Sigmoid colon (tissue), 7 donors: ENCODE data around the gene RBM33. TPM values are rescaled to one million over a fixed set of nuclear protein-coding genes. Genes with fewer than 3 reads are reported as not detected.

Experiments used
- DNase-seq: peaks from one replicate; pipeline ENCODE4 v3.0.0-alpha.2; 2019
- H3K27ac ChIP-seq, 4 donors: fragments of 200-600 bp; sonication (generic); one replicate each; pipeline ENCODE4 v1.5.1; 2016 to 2019; ENCODE audit warnings: mild to moderate bottlenecking in 1 of 4
- H3K27me3 ChIP-seq, 3 donors: fragments of 200-600 bp; sonication (generic); one replicate each; pipeline ENCODE4 v1.5.1; 2019; ENCODE audit warnings: mild to moderate bottlenecking in 1 of 3
- H3K36me3 ChIP-seq, 4 donors: fragments of 200-600 bp; sonication (generic); one replicate each; pipeline ENCODE4 v1.5.1; 2016 to 2019
- H3K4me1 ChIP-seq, 4 donors: fragments of 200-600 bp; sonication (generic); one replicate each; pipeline ENCODE4 v1.5.1; 2017 to 2019
- H3K4me3 ChIP-seq, 4 donors: fragments of 200-600 bp; sonication (generic); one replicate each; pipeline ENCODE4 v1.5.1; 2017 to 2019; ENCODE audit warnings: mild to moderate bottlenecking in 2 of 4, moderate library complexity in 1 of 4
- H3K9me3 ChIP-seq, 4 donors: fragments of 200-600 bp in 3 of 4; sonication (generic) in 3 of 4; one replicate each; pipeline versions ENCODE4 v1.5.1 to v1.6.1; 2013 to 2019
- CTCF ChIP-seq, 4 experiments: fragments of 450-650 bp in 3 of 4; fragments of 200-600 bp in 1 of 4; IDR thresholded peaks; one replicate each; pipeline ENCODE4 v1.5.1; 2016 to 2019; ENCODE audit warnings: antibody characterized with exemption in 4 of 4, mild to moderate bottlenecking in 3 of 4, moderate library complexity in 2 of 4
- EP300 ChIP-seq, 4 donors: sonication (generic); formaldehyde crosslinking; IDR thresholded peaks; one replicate each; pipeline ENCODE4 v1.6.1; 2017; ENCODE audit warnings: antibody characterized with exemption in 4 of 4
- POLR2A ChIP-seq, 2 donors: fragments of 450-650 bp; IDR thresholded peaks; one replicate each; pipeline ENCODE4 v1.6.1; 2016; ENCODE audit warnings: antibody characterized with exemption in 2 of 2, mild to moderate bottlenecking in 2 of 2, moderate library complexity in 2 of 2
- POLR2AphosphoS5 ChIP-seq, 4 donors: sonication (generic); formaldehyde crosslinking; IDR thresholded peaks; one replicate each; pipeline ENCODE4 v1.6.1; 2017; ENCODE audit warnings: antibody characterized with exemption in 4 of 4
- WGBS, 2 donors: extraction: QIAGEN DNeasy Blood & Tissue Kit; methylation state at CpG; one replicate each; pipeline ENCODE4 v1.1.7; 2013; 5-methylcytosine and 5-hydroxymethylcytosine counted together
- intact Hi-C: fragments of 100-400 bp; cut with DNase I; formaldehyde crosslinking; loops from one replicate; pipeline ENCODE4 v1.15.1; 2023
- polyA plus RNA-seq, 3 donors: library from polyadenylated mRNA; stranded (reverse); fragments of 200-250 nt; gene quantifications; one replicate each; pipeline ENCODE4 v1.2.3, GENCODE V29; 2013
- total RNA-seq, 4 donors: library from RNA; depleted of rRNA; stranded (reverse); fragments of >200 nt; gene quantifications; one replicate each; pipeline ENCODE4 v1.1.0, GENCODE V29; 2016
- donor health status: healthy with polysubstance abuse.
- donor health status: Bipolar disorder and iron deficiency.
- donor health status: healthy.

RBM33 gene
- total and polyA plus RNA-seq, 7 donors, result 3.6 to 60.4 (median 30.8) TPM

GRCh38 chr7:155803418-155804376, 159.2 kb downstream of the RBM33 start:
- peaks cover 51 to 100% (median 83%) of the 10 kb centered on the region in 3 donors for H3K27me3 ChIP-seq
- no peaks in the 10 kb centered on the region for H3K36me3 ChIP-seq
- H3K9me3 ChIP-seq, result no peaks in the 10 kb centered on the region
- peak overlapping the region in 2 of 4 donors; percentile 26 to 37 for H3K4me3 ChIP-seq
- intact Hi-C loops, result loop anchor here (10.0 kb wide), 1 partner anchor 671 kb away; no protein-coding TSS in a partner anchor
- TF ChIP-seq CTCF (IDR thresholded peaks at IDR 0.05) (no peak), POLR2A (IDR thresholded peaks at IDR 0.05) (no peak), EP300 (IDR thresholded peaks at IDR 0.05) (no peak), POLR2AphosphoS5 (IDR thresholded peaks at IDR 0.05) (no peak)
- no peak overlapping the region for H3K27ac ChIP-seq
- DNase-seq, result no peak
- peaks cover 0 to 52% (median 45%) of the 10 kb centered on the region in 4 donors for H3K4me1 ChIP-seq
- 8 to 27% methylated on average over 96 of the region's 96 CpGs for WGBS, 2 donors

GRCh38 chr7:155804431-155804831, 160.0 kb downstream of the RBM33 start:
- no peak for DNase-seq
- no peak overlapping the region for H3K27ac ChIP-seq
- H3K9me3 ChIP-seq, result no peaks in the 10 kb centered on the region
- no peaks in the 10 kb centered on the region for H3K36me3 ChIP-seq
- H3K4me3 ChIP-seq, result peak overlapping the region in 2 of 4 donors; percentile 37 to 39
- TF ChIP-seq POLR2A (IDR thresholded peaks at IDR 0.05), result no peak
- no peak for TF ChIP-seq POLR2AphosphoS5 (IDR thresholded peaks at IDR 0.05)
- TF ChIP-seq CTCF (IDR thresholded peaks at IDR 0.05), result no peak
- TF ChIP-seq EP300 (IDR thresholded peaks at IDR 0.05), result no peak
- H3K27me3 ChIP-seq, result peaks cover 58 to 100% (median 90%) of the 10 kb centered on the region in 3 donors
- peaks cover 0 to 59% (median 53%) of the 10 kb centered on the region in 4 donors for H3K4me1 ChIP-seq
- 2 to 4% methylated on average over 17 of the region's 17 CpGs for WGBS, 2 donors
- intact Hi-C loops, result loop anchor here (10.0 kb wide), 1 partner anchor 670 kb away; no protein-coding TSS in a partner anchor

DNA sequence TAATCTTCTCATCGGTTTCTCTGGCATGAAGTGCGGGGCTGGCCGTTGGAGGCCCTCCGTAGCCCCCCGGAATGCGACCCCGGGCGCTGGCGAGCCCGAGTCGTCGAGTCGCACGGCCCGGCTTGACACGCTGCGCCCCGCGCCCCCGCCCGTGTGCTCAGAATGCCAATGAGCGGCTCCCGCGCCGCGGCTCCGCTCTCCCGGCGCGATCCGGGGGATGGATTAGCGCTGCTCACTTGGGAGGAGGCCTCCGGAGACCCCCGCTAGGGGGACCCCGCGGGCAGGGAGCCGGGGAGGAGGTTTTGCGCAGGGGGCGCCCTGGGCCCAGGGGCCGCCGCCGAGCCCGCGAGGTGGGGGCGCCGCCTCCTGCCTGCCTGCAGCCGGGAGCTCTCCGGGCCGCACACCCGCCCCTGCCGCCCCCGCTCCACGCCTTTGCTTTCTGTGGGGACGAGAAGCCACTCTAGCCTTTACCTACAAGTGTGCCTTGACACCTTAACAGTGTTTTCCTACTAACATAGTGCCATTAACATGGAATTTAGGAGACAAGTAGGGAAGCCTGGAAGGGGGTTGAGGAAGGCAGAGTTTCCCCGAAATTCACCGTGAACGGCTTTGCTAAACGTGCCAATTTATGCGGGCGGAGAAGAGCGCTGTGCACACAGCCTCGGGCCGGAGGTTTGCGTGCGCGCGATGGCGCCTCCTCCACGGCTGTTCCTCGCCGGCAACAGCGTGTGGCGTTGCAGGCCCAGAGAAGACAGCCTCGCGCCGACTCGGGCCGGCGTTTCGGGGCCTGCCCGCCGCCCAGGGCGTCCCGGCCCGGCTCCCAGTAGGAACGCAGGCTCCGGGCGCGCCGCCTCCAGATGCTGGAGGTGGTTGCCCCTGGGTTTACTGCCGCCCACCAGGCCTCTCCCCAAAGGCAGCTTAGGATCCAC, 160.7 kb downstream of the RBM33 start:
- no peaks in the 10 kb centered on the region for H3K36me3 ChIP-seq
- H3K27me3 ChIP-seq, result peaks cover 65 to 100% (median 97%) of the 10 kb centered on the region in 3 donors
- TF ChIP-seq POLR2A (IDR thresholded peaks at IDR 0.05) (no peak), CTCF (IDR thresholded peaks at IDR 0.05) (peak in 1 of 4 experiments; percentile 68)
- 9 to 22% methylated on average over 91 of the region's 91 CpGs for WGBS, 2 donors
- H3K9me3 ChIP-seq, result no peaks in the 10 kb centered on the region
- peak overlapping the region in 3 of 4 donors; percentile 24 to 39 (median 37) for H3K4me3 ChIP-seq
- no peak overlapping the region for H3K27ac ChIP-seq
- H3K4me1 ChIP-seq, result peaks cover 0 to 66% (median 60%) of the 10 kb centered on the region in 4 donors
- intact Hi-C loops, result loop anchor here (10.0 kb wide), 1 partner anchor 670 kb away; no protein-coding TSS in a partner anchor
- no peak for DNase-seq

GRCh38 chr7:155805826-155806095, 161.3 kb downstream of the RBM33 start:
- TF ChIP-seq CTCF (IDR thresholded peaks at IDR 0.05) (no peak), POLR2A (IDR thresholded peaks at IDR 0.05) (no peak), EP300 (IDR thresholded peaks at IDR 0.05) (no peak), POLR2AphosphoS5 (IDR thresholded peaks at IDR 0.05) (no peak)
- H3K4me1 ChIP-seq, result peaks cover 0 to 71% (median 65%) of the 10 kb centered on the region in 4 donors

More at GRCh38 chr7:155805826-155806095, 161.3 kb downstream of the RBM33 start:
- Histone ChIP-seq H3K4me3 (peak overlapping the region in 3 of 4 donors; percentile 24 to 39 (median 37)), H3K27ac (no peak overlapping the region), H3K36me3 (no peaks in the 10 kb centered on the region), H3K27me3 (peaks cover 69 to 100% (median 97%) of the 10 kb centered on the region in 3 donors), H3K9me3 (no peaks in the 10 kb centered on the region)
- intact Hi-C loops, result loop anchor here (10.0 kb wide), 1 partner anchor 669 kb away; no protein-coding TSS in a partner anchor
- no peak for DNase-seq
- WGBS, 2 donors, result 36 to 79% methylated on average over 18 of the region's 18 CpGs
